ENCODE measurements around the gene SAP30BP.

SAP30BP gene

GRCh38 chr17:75680431-75680830 is 13.3 kb downstream of the SAP30BP start:
- DNase-seq (ENCODE audit: low read depth, low spot score), result no peak
- peak overlapping the region; percentile 100 for H3K27ac ChIP-seq

- DNase-seq (ENCODE audit: low read depth, low spot score), result no peak
- peak overlapping the region; percentile 100 for H3K27ac ChIP-seq
These were observed 14.2 kb downstream of the SAP30BP start for GRCh38 chr17:75681289-75681688.

GRCh38 chr17:75683583-75683982 is 16.4 kb downstream of the SAP30BP start:
- H3K27ac ChIP-seq, result peak overlapping the region; percentile 100
- no peak for DNase-seq (ENCODE audit: low read depth, low spot score)

- peak overlapping the region; percentile 100 for H3K27ac ChIP-seq
- no peak for DNase-seq (ENCODE audit: low read depth, low spot score)
These were observed 17.1 kb downstream of the SAP30BP start for GRCh38 chr17:75684249-75684648.

- H3K27ac ChIP-seq, result peak overlapping the region; percentile 100
- DNase-seq (ENCODE audit: low read depth, low spot score), result peak; percentile 79
These were observed 17.8 kb downstream of the SAP30BP start for GRCh38 chr17:75684924-75685323.

GRCh38 chr17:75685499-75685898 is 18.4 kb downstream of the SAP30BP start:
- peak overlapping the region; percentile 100 for H3K27ac ChIP-seq

GRCh38 chr17:75688209-75688825 is 21.2 kb downstream of the SAP30BP start:
- H3K27ac ChIP-seq, result peak overlapping the region; percentile 100
- no peak for DNase-seq (ENCODE audit: low read depth, low spot score)

More at GRCh38 chr17:75685499-75685898, 18.4 kb downstream of the SAP30BP start:
- DNase-seq (ENCODE audit: low read depth, low spot score), result no peak

- H3K27ac ChIP-seq, result peak overlapping the region; percentile 100
- DNase-seq (ENCODE audit: low read depth, low spot score), result peak; percentile 96
These were observed 22.3 kb downstream of the SAP30BP start for GRCh38 chr17:75689441-75689873.

- no peak for DNase-seq (ENCODE audit: low read depth, low spot score)
These were observed 24.2 kb downstream of the SAP30BP start for GRCh38 chr17:75691371-75691791.

GRCh38 chr17:75691801-75692626 is 24.9 kb downstream of the SAP30BP start:
- H3K27ac ChIP-seq, result peak overlapping the region; percentile 100
- no peak for DNase-seq (ENCODE audit: low read depth, low spot score)

More at GRCh38 chr17:75691371-75691791, 24.2 kb downstream of the SAP30BP start:
- peak overlapping the region; percentile 100 for H3K27ac ChIP-seq

- peak overlapping the region; percentile 100 for H3K27ac ChIP-seq
- DNase-seq (ENCODE audit: low read depth, low spot score), result no peak
These were observed 25.8 kb downstream of the SAP30BP start for GRCh38 chr17:75692976-75693375.

- peak overlapping the region; percentile 100 for H3K27ac ChIP-seq
- DNase-seq (ENCODE audit: low read depth, low spot score), result no peak
These were observed 26.7 kb downstream of the SAP30BP start for GRCh38 chr17:75693500-75694481.

- no peak for DNase-seq (ENCODE audit: low read depth, low spot score)
- peak overlapping the region; percentile 100 for H3K27ac ChIP-seq
These were observed 27.4 kb downstream of the SAP30BP start for GRCh38 chr17:75694536-75694935.

GRCh38 chr17:75695141-75695829 is 28.1 kb downstream of the SAP30BP start:
- DNase-seq (ENCODE audit: low read depth, low spot score), result peak; percentile 83
- peak overlapping the region; percentile 100 for H3K27ac ChIP-seq

GRCh38 chr17:75695830-75696271 is 28.7 kb downstream of the SAP30BP start:
- peak overlapping the region; percentile 100 for H3K27ac ChIP-seq
- no peak for DNase-seq (ENCODE audit: low read depth, low spot score)

- H3K27ac ChIP-seq, result peak overlapping the region; percentile 100
- DNase-seq (ENCODE audit: low read depth, low spot score), result no peak
These were observed 30.6 kb downstream of the SAP30BP start for GRCh38 chr17:75697651-75698291.

- H3K27ac ChIP-seq, result peak overlapping the region; percentile 100
- DNase-seq (ENCODE audit: low read depth, low spot score), result no peak
These were observed 31.5 kb downstream of the SAP30BP start for GRCh38 chr17:75698659-75699058.

GRCh38 chr17:75701288-75701687 is 34.1 kb downstream of the SAP30BP start:
- H3K27ac ChIP-seq, result peak overlapping the region; percentile 100
- DNase-seq (ENCODE audit: low read depth, low spot score), result no peak

- peak overlapping the region; percentile 8 for H3K27ac ChIP-seq
These were observed 36.1 kb downstream of the SAP30BP start for GRCh38 chr17:75703191-75703590.

More at GRCh38 chr17:75703191-75703590, 36.1 kb downstream of the SAP30BP start:
- no peak for DNase-seq (ENCODE audit: low read depth, low spot score)

All from epithelial cell of prostate (primary cell).